Stimulated activated CD8-positive, alpha-beta memory T cell treated with anti-CD3 and anti-CD28 coated beads, Interleukin-15, amount 100 ng/mL, for 48 hours (primary cell): ENCODE data around the gene ZDHHC5.
A peak's percentile ranks its signal among the peaks of the same experiment; 100 is the strongest.

Experiments
- DNase-seq, 2 donors: peaks; one replicate each; pipeline ENCODE4 v3.0.0-alpha.2; 2020; ENCODE audit warnings: low read depth in 2 of 2

The ZDHHC5 gene

DNA sequence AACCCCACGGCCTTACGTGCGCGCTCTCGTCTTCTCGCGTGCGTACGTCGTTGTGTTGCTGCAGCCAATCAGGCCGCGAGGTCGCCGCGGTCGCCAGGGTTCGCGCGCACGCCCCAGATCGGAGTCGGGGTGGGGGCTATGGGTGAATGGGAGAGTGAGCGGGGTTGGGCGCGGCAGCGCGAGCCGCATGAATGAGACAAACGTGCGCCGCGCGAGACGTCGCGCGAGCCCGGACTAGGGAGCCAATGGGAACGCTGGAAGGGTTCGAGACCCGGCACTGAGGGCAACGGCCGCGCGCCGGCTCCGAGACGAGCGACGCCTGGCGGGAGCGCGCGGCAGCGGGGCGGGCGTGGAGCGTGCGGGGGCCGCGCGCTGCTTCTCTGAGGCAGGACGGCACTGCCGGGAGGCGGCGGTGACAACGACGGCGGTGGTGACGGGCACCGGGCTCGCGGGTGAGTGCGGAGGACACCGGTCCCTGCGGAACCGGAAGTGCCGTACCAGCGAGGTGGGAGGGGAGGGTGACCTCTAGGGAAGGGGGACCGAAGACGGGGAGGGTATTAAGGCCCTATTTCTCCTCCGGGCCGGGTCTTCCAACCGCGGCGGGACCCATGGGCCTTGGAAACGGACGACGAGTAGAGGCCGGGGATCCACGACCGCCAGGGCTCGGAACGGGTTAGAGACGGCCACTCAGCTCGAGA, at the start of gene ZDHHC5:
Gene ZDHHC5, plus strand, starts transcription at position 379 of the 698 bp plus-strand sequence. CDS start 4,977 bp downstream, outside the sequence.
- DNase-seq = peak; percentile 99

DNA sequence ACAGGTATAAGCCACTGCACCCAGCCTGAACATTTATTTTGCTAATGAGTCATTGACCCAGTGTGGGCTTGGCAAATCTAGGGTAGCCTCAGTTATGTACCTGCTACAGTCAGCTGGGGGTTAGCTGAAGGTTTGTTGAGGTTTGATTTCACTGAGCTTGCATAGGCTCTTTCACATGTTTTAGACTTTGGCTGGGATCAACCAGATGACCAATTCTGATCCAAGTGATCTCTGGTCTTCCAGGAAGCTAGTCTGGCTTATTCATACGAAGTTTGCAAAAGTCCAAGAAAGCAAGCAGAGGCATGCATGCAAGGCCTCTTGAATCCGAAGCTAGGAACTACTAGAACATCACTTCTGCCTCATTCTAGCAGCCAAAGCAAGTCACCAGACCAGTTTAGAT, 49.5 kb upstream of the ZDHHC5 start:
- no peak for DNase-seq

GRCh38 chr11:57619331-57619730, 48.6 kb upstream of the ZDHHC5 start:
- no peak for DNase-seq

DNA sequence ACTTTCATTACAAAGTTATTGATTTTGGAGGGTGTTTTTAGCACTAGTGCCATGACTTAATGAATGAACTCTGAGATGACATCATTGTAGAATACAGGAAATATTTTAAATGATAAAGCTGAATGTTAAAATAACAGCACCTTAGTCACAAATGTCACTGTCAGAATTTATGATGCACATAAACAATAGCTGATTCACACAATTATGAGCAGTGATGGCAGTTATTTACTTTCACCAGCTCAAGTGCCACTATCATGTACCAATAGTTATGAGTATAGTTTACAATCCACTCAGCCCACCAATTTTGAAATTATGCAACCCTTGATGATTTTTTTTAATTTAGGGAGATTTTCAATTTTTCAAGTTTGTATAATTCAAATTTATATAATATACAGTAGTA, 47.4 kb upstream of the ZDHHC5 start:
- no peak for DNase-seq

- no peak for DNase-seq
Observed at GRCh38 chr11:57622263-57622662, 45.7 kb upstream of the ZDHHC5 start.

DNA sequence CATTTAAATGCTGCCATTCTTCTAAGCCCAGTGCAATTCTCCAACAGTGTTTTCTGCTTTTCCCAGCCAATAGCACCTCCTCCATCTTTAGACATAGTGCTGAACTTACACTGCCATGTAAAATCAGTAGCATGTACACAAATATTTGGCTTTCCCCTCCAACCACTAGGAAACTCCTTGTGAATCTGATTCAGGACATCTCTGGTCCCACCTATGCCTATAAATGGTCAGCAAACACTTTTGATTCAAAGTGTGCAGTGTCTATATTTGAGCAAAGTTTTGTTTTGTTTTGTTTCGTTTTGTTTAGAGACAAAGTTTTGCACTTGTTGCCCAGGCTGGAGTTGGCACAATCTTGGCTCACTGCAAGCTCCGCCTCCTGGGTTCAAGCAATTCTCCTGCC, 43.0 kb upstream of the ZDHHC5 start:
- DNase-seq = no peak

DNA sequence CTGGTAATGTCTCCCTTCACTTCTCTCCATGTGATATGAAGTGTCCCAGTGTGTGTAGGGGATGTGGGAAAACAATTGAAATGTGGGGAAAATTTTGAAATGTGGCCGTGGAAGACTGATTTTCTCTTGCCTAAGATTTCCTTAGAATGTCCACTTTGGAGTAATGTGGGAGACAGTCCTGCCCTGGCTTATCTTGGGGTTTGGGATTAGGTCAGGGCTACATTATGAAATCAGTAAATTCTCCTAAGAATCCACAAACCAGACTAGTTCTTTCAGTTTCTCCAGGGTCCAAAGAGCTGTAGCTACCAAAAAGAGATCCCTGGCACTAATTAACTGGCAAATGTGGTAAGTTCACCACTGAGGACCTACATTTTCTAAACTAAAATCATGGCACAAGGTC, 41.0 kb upstream of the ZDHHC5 start:
- DNase-seq = no peak

DNA sequence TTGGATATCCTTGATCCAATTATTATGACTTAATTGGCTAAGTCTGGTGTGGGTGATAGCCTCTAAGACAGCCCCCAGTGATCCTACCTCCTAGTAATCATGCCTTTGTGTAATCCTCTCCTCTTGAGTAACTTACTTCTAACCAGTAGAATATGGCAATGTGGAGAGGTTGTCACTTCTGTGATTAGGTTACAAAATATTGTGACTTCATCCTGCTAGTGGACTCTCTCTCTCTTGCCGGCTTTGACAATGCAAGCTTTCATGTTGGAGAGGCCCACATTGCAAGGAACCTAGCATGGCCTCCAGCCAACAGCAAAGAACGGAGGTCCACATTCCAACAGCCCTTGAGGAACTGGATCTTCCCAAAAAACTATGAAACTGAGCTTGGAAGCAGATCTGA, 37.7 kb upstream of the ZDHHC5 start:
- DNase-seq = no peak

DNA sequence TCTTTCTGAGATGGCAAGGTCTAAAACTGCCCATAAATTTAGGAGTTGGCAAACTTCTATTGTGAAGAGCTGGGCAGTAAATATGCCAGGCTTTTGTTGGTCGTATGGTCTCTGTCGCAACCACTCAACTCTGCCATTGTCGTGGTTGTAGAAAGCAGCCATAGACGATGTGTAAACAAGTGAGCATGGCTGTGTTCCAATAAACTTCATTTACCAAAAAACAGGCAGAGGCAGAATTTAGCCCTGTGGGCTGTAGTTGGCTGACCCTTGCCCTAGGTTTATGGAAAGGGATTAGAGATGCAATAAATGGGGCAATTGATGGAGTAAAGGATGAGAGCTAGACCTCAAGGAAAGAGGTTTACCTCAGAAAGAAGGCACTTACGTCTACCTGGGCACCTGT, 35.8 kb upstream of the ZDHHC5 start:
- DNase-seq = no peak

GRCh38 chr11:57633394-57634070, 34.4 kb upstream of the ZDHHC5 start:
- DNase-seq = no peak

DNA sequence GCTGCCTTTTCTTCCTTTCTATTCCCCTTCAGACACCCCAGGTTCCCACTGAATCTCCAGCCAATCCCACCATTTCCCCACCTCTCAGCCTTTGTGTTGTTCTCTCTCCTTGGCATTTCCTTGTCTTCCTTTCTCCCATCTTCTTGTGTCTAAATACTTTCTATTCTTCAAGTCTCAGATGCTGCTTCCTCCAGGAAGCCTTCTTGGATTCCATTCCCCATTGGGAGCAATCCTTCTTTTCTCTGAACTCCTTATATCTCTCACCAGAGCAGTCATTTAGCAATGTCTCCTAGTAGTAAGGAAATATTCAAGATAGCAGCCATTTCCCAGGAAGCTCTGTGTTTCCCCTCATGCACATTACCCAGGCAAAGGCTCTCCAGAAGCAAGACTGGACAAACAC, 33.6 kb upstream of the ZDHHC5 start:
- no peak for DNase-seq

DNA sequence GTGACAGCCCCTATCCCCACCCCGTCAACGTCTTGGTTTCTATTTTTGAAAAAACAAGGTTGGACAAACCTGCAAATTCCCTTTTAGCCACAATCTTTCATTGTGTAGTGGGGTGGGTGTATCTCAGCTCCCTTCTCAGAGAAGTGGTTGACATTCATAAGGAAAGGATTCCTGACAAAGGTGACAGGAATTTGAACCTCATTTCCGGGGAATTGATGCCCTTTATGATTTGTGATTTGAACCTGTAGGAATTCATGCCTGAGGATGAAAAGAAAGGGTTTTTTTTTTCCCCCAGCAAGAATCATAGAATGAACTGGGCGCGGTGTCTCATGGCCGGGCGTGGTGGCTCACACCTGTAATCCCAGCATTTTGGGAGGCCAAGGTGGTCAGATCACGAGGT, 32.7 kb upstream of the ZDHHC5 start:
- no peak for DNase-seq

DNA sequence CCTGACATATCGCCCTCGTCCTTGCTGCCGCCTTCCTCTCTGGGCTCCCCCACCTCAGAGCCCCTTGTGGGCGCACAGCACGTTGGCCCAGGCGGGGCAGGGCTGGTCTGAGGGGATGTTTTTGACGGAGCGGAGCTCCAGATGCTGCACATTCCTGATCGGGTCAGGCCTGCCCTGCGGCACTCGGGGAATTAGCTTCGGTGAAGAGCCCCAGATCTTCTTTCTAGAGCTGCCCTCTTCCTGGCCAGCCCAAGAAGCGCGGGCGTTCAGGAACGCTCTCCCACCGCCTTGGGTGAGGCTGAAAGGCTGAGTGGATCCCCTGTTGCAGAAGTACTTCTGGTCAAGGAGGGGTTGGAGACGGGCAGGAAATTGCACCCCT, 30.3 kb upstream of the ZDHHC5 start:
- no peak for DNase-seq

DNA sequence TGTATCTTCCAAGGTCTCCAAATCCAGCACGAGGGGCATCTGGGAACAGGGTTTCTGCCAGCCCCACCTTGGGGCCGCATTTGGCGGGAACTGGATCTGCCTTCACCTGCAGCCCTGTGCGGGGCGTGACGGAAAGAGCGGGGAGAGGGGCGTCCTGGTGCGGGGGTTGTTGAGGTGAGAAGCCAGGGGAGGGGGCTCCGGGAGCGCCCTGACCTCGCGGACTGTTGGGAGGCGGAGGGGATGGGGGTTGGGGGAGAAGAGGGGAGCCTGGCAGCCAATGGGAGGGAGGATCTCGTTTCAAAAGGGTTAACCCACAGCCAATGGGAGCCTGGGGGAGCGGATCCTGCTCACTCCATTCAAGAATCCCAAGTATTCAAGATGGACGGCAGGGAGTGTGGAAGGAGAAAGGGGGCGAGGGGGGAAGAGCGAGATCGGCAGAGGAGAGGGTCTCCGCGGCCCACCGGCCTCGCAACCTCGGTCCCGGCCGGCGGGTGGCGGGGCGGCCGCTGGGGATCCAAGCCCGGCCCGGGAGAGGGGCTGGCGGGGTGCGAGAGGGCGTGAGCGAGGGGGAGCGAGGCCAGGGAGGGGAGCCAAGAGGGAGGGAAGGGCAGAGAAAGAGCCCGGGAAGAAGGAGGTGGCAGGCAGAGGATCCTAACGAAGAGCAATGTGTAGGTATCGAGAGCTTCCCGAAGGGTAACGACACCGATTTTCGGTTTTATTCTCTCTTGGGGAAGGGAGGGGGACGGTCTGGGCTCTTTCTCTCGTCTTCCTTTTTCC, 29.7 kb upstream of the ZDHHC5 start:
- DNase-seq = no peak

GRCh38 chr11:57638811-57639320, 29.0 kb upstream of the ZDHHC5 start:
- DNase-seq = no peak

DNA sequence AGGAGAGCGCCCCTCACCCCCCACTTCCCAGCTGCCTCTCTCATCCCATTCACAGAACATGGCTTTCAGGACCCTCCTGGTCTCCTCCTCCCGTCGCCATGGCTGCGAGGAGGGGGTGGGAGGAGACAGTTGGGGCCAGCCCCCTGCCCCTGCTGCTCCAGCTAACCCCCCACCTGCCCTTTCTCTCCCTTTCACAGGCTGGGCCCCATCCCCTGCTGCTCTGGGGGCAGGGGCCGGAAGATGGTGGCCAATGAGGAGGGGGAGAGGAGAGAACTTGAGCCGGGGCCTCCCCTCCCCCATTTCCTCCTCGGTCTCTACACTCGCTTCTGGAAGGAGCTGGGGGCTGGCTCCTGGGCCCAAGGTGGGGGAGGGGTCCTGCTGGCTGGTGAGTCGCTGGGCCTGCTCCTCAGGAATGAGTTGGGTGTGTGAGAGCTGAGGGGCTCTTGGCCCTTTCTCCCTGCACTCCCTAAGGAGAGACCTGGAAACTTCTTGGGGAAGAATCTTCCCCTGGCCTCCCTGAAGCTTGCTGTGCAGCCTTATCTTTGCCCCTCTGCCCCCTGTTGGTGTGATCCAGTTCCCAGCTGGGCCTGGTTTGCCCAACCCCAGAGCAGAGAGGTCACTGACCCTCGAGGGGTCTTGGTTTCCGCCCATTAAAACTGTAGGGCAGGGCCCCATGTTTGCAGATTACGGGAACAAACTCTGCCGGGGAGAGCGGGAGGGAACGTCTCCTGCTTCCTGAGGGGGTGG, 28.4 kb upstream of the ZDHHC5 start:
- DNase-seq = no peak

- DNase-seq = no peak
Observed at GRCh38 chr11:57640068-57640800, 27.7 kb upstream of the ZDHHC5 start.

DNA sequence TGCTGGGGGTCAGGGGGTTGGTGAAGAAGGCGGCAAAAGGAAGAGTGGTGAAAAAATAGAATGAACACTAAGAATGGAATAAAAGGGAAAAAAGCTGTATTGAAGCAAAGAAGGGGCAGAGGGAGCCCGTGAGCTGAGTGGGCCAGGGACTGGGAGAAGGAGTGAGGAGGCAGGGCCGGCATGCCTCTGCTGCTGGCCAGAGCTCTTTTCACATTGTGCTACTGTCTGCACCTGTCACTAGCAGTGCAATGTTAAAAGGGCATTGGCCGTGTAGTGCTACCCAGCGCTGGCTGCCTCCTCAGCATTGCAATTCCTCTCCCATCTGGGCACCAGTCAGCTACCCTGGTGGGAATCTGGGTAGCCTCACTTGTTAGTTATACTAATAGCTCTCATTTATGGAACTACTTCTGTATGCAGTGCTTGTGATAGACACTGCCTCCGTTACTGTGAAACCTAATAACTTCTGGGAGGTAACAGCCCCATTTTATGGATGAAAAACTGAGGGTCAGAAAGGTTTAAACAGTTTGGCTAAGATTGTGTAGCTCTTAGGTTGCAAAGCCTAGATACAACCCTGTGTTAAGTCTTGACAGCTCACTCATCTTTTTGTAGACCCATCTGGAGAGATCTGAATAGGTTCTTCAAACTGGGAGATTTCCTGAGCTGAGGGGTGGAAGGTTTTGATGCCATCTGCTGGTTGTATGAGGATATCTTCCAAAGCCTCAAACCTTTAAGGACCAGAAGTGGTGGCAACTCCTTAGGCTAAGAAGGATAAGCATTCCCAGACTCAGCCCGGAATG, 26.7 kb upstream of the ZDHHC5 start:
- no peak for DNase-seq

DNA sequence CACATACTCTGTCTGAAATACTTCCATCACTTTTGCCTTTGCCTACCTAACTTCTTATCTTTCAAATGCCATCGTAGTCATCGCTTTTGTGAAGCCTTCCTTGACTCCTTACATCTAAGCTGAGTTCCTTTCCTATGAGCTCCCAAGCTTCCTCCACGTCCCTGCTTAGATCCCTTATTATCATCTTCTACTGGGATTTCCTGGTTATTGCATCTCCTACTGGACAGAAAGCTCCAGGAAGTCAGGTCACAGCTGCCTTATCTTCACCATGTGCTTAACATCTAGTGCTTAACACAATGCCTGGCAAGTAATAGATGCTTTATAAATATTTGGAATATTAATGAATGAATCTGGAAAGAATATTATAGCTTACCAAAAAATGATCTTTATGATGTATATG, 24.1 kb upstream of the ZDHHC5 start:
- DNase-seq = no peak
